ENCODE results near the gene MAL. TPM values are rescaled to one million over a fixed set of nuclear protein-coding genes. Genes with fewer than 3 reads are reported as not detected.

MAL gene
- total RNA-seq, 4 donors from 2014 or later, result 0.93 to 4.7 TPM; not detected in 2

DNA sequence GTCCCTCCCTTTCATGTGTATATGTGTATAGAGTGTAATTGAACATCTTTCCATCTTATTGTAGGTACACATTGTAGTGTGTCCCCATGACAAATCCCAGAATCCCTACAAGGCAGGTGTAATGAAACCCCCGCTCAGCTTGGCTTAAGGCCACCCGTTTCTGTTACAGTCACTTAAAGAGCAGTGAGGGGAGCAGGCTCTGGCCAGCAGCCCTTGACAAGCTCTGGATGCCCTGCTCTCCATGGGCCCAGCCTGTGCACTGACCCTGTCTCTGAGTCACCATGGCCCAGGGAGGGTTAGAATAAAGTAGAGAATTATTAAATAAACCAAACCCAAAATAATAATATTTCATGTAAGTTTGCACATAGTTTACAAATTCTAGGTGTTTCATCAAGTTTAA lies 17.2 kb upstream of the MAL start:
- no peak for DNase-seq (ENCODE audit: low spot score)

DNA sequence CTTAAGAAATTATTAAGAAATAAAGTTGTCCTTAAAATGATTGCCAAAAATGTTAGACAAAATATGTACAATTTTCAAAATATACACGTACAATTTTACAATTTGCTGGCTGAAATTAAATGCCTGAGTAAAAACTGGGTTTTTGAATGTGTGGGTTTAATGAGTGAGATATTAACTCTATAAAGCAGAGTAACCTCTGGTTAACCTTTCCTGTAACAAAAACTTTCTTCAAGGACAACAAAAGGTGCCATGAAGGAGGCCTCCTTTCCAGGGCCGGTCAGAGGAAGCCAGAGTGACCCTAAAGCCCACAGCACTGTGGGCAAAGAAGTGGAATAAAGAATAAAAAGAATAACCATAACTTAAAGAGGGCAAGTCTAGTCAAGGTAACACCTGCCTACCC lies 16.5 kb upstream of the MAL start:
- TF ChIP-seq, protein P1, sequence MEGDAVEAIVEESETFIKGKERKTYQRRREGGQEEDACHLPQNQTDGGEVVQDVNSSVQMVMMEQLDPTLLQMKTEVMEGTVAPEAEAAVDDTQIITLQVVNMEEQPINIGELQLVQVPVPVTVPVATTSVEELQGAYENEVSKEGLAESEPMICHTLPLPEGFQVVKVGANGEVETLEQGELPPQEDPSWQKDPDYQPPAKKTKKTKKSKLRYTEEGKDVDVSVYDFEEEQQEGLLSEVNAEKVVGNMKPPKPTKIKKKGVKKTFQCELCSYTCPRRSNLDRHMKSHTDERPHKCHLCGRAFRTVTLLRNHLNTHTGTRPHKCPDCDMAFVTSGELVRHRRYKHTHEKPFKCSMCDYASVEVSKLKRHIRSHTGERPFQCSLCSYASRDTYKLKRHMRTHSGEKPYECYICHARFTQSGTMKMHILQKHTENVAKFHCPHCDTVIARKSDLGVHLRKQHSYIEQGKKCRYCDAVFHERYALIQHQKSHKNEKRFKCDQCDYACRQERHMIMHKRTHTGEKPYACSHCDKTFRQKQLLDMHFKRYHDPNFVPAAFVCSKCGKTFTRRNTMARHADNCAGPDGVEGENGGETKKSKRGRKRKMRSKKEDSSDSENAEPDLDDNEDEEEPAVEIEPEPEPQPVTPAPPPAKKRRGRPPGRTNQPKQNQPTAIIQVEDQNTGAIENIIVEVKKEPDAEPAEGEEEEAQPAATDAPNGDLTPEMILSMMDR (IDR thresholded peaks at IDR 0.05), result no peak
- DNase-seq (ENCODE audit: low spot score) (no peak), ATAC-seq (ENCODE audit: low FRiP score) (no peak)

More for the DNA sequence above, 17.2 kb upstream of the MAL start:
- no peak for ATAC-seq (ENCODE audit: low FRiP score)
- TF ChIP-seq, protein P1 (IDR thresholded peaks at IDR 0.05), result no peak

DNA sequence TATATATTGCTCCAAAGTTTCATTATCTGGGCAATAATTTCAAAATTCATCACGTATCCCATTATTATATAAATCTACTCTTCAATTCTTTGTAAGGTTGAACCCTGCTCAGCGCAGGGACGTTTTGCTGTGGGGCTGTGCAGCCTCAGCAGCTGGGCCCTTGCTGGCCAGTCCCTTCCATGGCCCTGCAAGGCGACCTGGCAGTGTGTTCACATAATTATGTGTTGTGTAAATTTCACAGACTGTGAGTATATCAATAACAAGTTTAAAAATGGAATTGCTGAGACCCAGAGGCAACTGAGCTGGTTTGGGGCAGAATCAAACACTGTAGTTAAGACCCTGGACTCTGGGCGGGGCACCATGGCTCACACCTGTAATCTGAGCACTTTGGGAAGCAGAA lies 16.1 kb upstream of the MAL start:
- no peak for DNase-seq (ENCODE audit: low spot score)
- TF ChIP-seq, protein P1 (IDR thresholded peaks at IDR 0.05), result no peak
- no peak for ATAC-seq (ENCODE audit: low FRiP score)

DNA sequence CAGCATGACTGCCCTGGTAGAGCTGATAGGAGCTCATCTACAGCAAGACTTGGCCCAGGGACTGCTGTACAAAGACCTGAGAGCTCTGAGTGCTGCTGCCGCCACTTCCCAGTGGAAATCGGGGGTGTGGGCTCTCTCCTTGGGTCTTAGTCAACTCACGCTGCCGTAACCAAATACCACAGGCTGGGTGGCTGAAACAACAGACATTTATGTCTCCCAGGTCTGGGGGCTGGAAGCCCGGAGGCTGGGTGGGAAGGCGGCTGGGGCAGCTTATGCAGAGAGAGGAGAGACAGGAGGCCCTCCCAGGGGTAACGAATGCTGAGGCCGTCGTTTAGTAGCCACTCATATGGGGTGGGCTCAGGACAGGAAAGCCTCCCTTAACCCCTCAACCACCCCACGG lies 15.4 kb upstream of the MAL start:
- no peak for DNase-seq (ENCODE audit: low spot score)
- TF ChIP-seq, protein P1 (IDR thresholded peaks at IDR 0.05), result no peak
- no peak for ATAC-seq (ENCODE audit: low FRiP score)

DNA sequence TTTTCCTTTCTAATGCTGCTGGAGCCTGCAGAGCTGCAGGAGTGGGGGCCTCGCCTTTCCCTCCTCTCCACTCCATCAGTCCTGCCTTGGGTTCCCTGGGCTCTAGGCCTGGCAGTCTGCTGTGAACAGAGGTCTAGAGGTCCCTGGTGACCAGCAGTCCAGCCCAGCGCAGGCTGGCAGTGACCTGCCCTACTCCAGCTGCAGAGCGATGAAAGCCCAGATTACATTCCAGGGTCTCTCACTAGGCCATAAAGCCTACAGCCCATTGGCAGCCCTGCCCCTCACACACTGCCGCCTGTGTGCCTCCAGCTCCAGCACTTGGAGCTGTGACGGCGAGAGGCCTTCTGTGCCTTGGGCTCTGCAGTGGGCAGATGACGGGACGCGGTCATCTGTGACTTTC lies 14.8 kb upstream of the MAL start:
- ATAC-seq (ENCODE audit: low FRiP score) (no peak), DNase-seq (ENCODE audit: low spot score) (no peak)
- TF ChIP-seq, protein P1 (IDR thresholded peaks at IDR 0.05), result no peak

GRCh38 chr2:95012881-95013550 lies 12.5 kb upstream of the MAL start:
- DNase-seq (ENCODE audit: low spot score), result no peak

DNA sequence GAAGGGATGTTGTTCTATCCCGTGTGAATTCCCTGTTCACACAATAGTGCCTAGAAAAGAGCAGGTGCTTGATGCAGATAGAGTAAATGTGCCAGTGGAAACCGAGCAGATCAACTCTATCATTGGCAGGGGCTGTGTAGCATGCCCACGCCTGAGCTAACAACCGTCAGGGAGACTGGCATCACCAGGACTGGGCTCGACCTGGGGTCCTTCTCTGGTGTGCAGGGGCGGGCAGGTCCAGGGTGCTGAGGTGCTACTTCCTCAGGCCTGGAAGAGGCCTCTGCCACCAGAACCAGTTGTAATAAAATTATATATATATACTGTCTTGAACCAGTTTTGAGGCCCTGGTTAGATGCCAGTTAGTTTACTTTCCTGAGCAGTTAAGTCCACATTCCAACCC lies 11.8 kb upstream of the MAL start:
- TF ChIP-seq, protein P1 (IDR thresholded peaks at IDR 0.05), result no peak
- no peak for ATAC-seq (ENCODE audit: low FRiP score)
- no peak for DNase-seq (ENCODE audit: low spot score)

More at GRCh38 chr2:95012881-95013550, 12.5 kb upstream of the MAL start:
- no peak for ATAC-seq (ENCODE audit: low FRiP score)
- TF ChIP-seq, protein P1 (IDR thresholded peaks at IDR 0.05), result no peak
